Smooth muscle cell (in vitro differentiated cells): Measurements from ENCODE around the gene SYNPO2. TPM values are rescaled to one million over a fixed set of nuclear protein-coding genes. Genes with fewer than 3 reads are reported as not detected.

Experiments
- DNase-seq: peaks from one replicate; lab custom pipeline; 2025; ENCODE audit not compliant: unreplicated experiment; lab: John Stamatoyannopoulos, UW
- H2AFZ ChIP-seq: fragments of 200-600 bp; sonication (generic); 2 replicates; pipeline ENCODE4 v1.6.0; 2016; ENCODE audit warnings: antibody characterized with exemption, low read depth, mild to moderate bottlenecking
- H3F3A ChIP-seq: fragments of 200-600 bp; sonication (generic); 2 replicates; pipeline ENCODE4 v1.6.0; 2017; ENCODE audit warnings: antibody characterized with exemption, low read depth
- H3K27ac ChIP-seq: fragments of 200-600 bp; sonication (generic); 2 replicates; pipeline ENCODE4 v1.5.1; 2016; ENCODE audit warnings: low read depth, mild to moderate bottlenecking
- H3K27me3 ChIP-seq: fragments of 200-600 bp; sonication (generic); 2 replicates; pipeline ENCODE4 v1.6.1; 2016; ENCODE audit warnings: low read depth, mild to moderate bottlenecking
- H3K36me3 ChIP-seq: fragments of 200-600 bp; sonication (generic); 2 replicates; pipeline ENCODE4 v1.5.1; 2016; ENCODE audit warnings: low read depth
- H3K4me1 ChIP-seq: fragments of 200-600 bp; sonication (generic); 2 replicates; pipeline ENCODE4 v1.5.1; 2016; ENCODE audit warnings: low read depth
- H3K4me2 ChIP-seq: fragments of 200-600 bp; sonication (generic); 2 replicates; pipeline ENCODE4 v1.6.0; 2016; ENCODE audit warnings: mild to moderate bottlenecking
- H3K4me3 ChIP-seq: fragments of 200-600 bp; sonication (generic); 2 replicates; pipeline ENCODE4 v1.5.1; 2016; ENCODE audit warnings: mild to moderate bottlenecking
- H3K79me2 ChIP-seq: fragments of 200-600 bp; sonication (generic); 2 replicates; pipeline ENCODE4 v1.6.0; 2016; ENCODE audit warnings: low read depth, mild to moderate bottlenecking
- H3K9ac ChIP-seq: fragments of 200-600 bp; sonication (generic); 2 replicates; pipeline ENCODE4 v1.6.0; 2016; ENCODE audit warnings: low read depth
- H3K9me3 ChIP-seq: fragments of 200-600 bp; sonication (generic); replicated peaks from 2 replicates; pipeline ENCODE4 v1.5.1; 2016; ENCODE audit warnings: low read depth
- H4K20me1 ChIP-seq: fragments of 200-600 bp; sonication (generic); 2 replicates; pipeline ENCODE4 v1.6.0; 2016; ENCODE audit warnings: low read depth
- CTCF ChIP-seq: fragments of 200-600 bp; sonication (generic); IDR thresholded peaks from 2 replicates; pipeline ENCODE4 v1.5.1; 2017; ENCODE audit warnings: borderline replicate concordance, mild to moderate bottlenecking, antibody characterized with exemption; ENCODE audit not compliant: insufficient read depth, poor library complexity, severe bottlenecking
- WGBS: methylation state at CpG from one replicate; pipeline ENCODE4 v1.1.7; 2016; ENCODE audit warnings: low lambda C conversion rate; 5-methylcytosine and 5-hydroxymethylcytosine counted together
- polyA plus RNA-seq: library from polyadenylated mRNA; unstranded; fragments of >200 nt; fragmentation: Nextera tagmentation; extraction: Ambion mirVana; gene quantifications from 2 replicates; pipeline ENCODE4 v1.2.1, GENCODE V29; 2016
- total RNA-seq: library from RNA; depleted of rRNA; stranded (reverse); fragments of >200 nt; gene quantifications from 2 replicates; pipeline ENCODE4 v1.2.3, GENCODE V29; 2014

The SYNPO2 gene
- total and polyA plus RNA-seq, 2 experiments from 2014 or later = 0.08 to 4.5 TPM

GRCh38 chr4:118920247-118920646 is 31.6 kb downstream of the SYNPO2 start:
- no peak overlapping the region for H3K27ac ChIP-seq
- H3K27me3 ChIP-seq = no peaks in the 10 kb centered on the region
- no peaks in the 10 kb centered on the region for H3K9me3 ChIP-seq
- H2AFZ ChIP-seq = peak overlapping the region; percentile 43
- H3F3A ChIP-seq = peaks cover 13% of the 10 kb centered on the region
- 15% methylated on average over 2 of the region's 2 CpGs for WGBS
- H3K4me2 ChIP-seq = peak overlapping the region; percentile 34
- H4K20me1 ChIP-seq = no peaks in the 10 kb centered on the region
- H3K36me3 ChIP-seq = no peaks in the 10 kb centered on the region
- peaks cover 5% of the 10 kb centered on the region for H3K4me1 ChIP-seq
- TF ChIP-seq CTCF = no peak
- no peak overlapping the region for H3K9ac ChIP-seq
- no peaks in the 10 kb centered on the region for H3K79me2 ChIP-seq
- no peak overlapping the region for H3K4me3 ChIP-seq
- no peak for DNase-seq

GRCh38 chr4:118921786-118922185 is 33.1 kb downstream of the SYNPO2 start:
- H3K27me3 ChIP-seq = no peaks in the 10 kb centered on the region
- TF ChIP-seq CTCF = no peak
- H3K79me2 ChIP-seq = no peaks in the 10 kb centered on the region
- H3K4me3 ChIP-seq = no peak overlapping the region
- no peaks in the 10 kb centered on the region for H4K20me1 ChIP-seq
- H3K9ac ChIP-seq = no peak overlapping the region
- DNase-seq = no peak
- H3K4me2 ChIP-seq = no peak overlapping the region
- H3K36me3 ChIP-seq = no peaks in the 10 kb centered on the region
- no peak overlapping the region for H3K27ac ChIP-seq
- peaks cover 13% of the 10 kb centered on the region for H3F3A ChIP-seq
- H2AFZ ChIP-seq = no peak overlapping the region
- peaks cover 5% of the 10 kb centered on the region for H3K4me1 ChIP-seq
- H3K9me3 ChIP-seq = no peaks in the 10 kb centered on the region

- Histone ChIP-seq H3F3A (peaks cover 8% of the 10 kb centered on the region), H3K9me3 (no peaks in the 10 kb centered on the region), H3K27me3 (no peaks in the 10 kb centered on the region), H4K20me1 (no peaks in the 10 kb centered on the region), H3K4me2 (no peak overlapping the region), H3K27ac (no peak overlapping the region), H3K79me2 (no peaks in the 10 kb centered on the region), H3K9ac (no peak overlapping the region), H3K36me3 (no peaks in the 10 kb centered on the region), H3K4me1 (no peaks in the 10 kb centered on the region), H2AFZ (no peak overlapping the region), H3K4me3 (no peak overlapping the region)
- no peak for TF ChIP-seq CTCF
- DNase-seq = no peak
- 53% methylated on average over 3 of the region's 3 CpGs for WGBS
Measured at GRCh38 chr4:118923891-118924290, 35.2 kb downstream of the SYNPO2 start.

- Histone ChIP-seq H3K4me2 (no peak overlapping the region), H3K27me3 (no peaks in the 10 kb centered on the region), H4K20me1 (no peaks in the 10 kb centered on the region), H3K4me1 (no peaks in the 10 kb centered on the region), H3K9ac (no peak overlapping the region), H3F3A (peaks cover 5% of the 10 kb centered on the region), H3K79me2 (no peaks in the 10 kb centered on the region), H3K36me3 (no peaks in the 10 kb centered on the region), H3K9me3 (no peaks in the 10 kb centered on the region), H2AFZ (no peak overlapping the region), H3K27ac (no peak overlapping the region), H3K4me3 (no peak overlapping the region)
- no peak for DNase-seq
- WGBS = 29% methylated on average over 1 of the region's 1 CpG
- no peak for TF ChIP-seq CTCF
Measured at GRCh38 chr4:118927974-118928373, 39.3 kb downstream of the SYNPO2 start.
